Keratinocyte (primary cell): ENCODE data around the gene CD44. TPM values are rescaled to one million over a fixed set of nuclear protein-coding genes. Genes with fewer than 3 reads are reported as not detected.
A peak's percentile ranks its signal among the peaks of the same experiment; 100 is the strongest.

Experiments used
- DNase-seq: peaks from one replicate; pipeline ENCODE4 v3.0.0-alpha.2; 2011; ENCODE audit warnings: low read depth, missing footprints, low spot score
- FAIRE-seq: peaks from 2 replicates; lab custom pipeline; 2011; peaks lifted over from hg19 to GRCh38; lab: Jason Lieb, UNC
- H2AFZ ChIP-seq: 2 replicates; pipeline ENCODE4 v1.6.0; 2012; ENCODE audit warnings: low read length, control low read depth, inconsistent platforms; ENCODE audit not compliant: control insufficient read depth
- H3K27ac ChIP-seq: 2 replicates; pipeline ENCODE4 v1.5.1; 2011; ENCODE audit warnings: low read length; ENCODE audit not compliant: control insufficient read depth, insufficient read depth
- H3K27me3 ChIP-seq: 3 replicates; pipeline ENCODE4 v1.6.0; 2011; ENCODE audit warnings: low read length; ENCODE audit not compliant: control insufficient read depth, insufficient read depth; ENCODE audit errors: extremely low read depth
- H3K36me3 ChIP-seq, 2 experiments: 2 replicates in 1 of 2; 3 replicates in 1 of 2; pipeline ENCODE4 v1.5.1; 2011; ENCODE audit warnings: low read length in 2 of 2, mild to moderate bottlenecking in 1 of 2; ENCODE audit not compliant: control insufficient read depth in 2 of 2, insufficient read depth in 2 of 2; ENCODE audit errors: extremely low read depth in 1 of 2
- H3K4me1 ChIP-seq: 3 replicates; pipeline ENCODE4 v1.5.1; 2011; ENCODE audit warnings: low read length; ENCODE audit not compliant: control insufficient read depth, insufficient read depth; ENCODE audit errors: extremely low read depth
- H3K4me2 ChIP-seq: 3 replicates; pipeline ENCODE4 v1.6.0; 2011; ENCODE audit warnings: low read depth, low read length; ENCODE audit not compliant: control insufficient read depth, insufficient read depth; ENCODE audit errors: extremely low read depth
- H3K4me3 ChIP-seq, 3 experiments: fragments of 200-600 bp in 1 of 3; sonication (generic) in 1 of 3; 2 replicates in 2 of 3; 3 replicates in 1 of 3; pipeline ENCODE4 v1.5.1; 2011 to 2016; ENCODE audit warnings: low read length in 3 of 3, mild to moderate bottlenecking in 3 of 3, control low read depth in 2 of 3, inconsistent platforms in 1 of 3, low read depth in 1 of 3, mixed read lengths in 1 of 3, mixed run types in 1 of 3, moderate library complexity in 1 of 3; ENCODE audit not compliant: control insufficient read depth in 2 of 3, insufficient read depth in 2 of 3; ENCODE audit errors: extremely low read depth in 1 of 3
- H3K79me2 ChIP-seq: 2 replicates; pipeline ENCODE4 v1.6.0; 2012; ENCODE audit warnings: low read length; ENCODE audit not compliant: control insufficient read depth, insufficient read depth
- H3K9ac ChIP-seq: 3 replicates; pipeline ENCODE4 v1.6.0; 2011; ENCODE audit warnings: low read length; ENCODE audit not compliant: control insufficient read depth, insufficient read depth; ENCODE audit errors: extremely low read depth
- H3K9me1 ChIP-seq: 3 replicates; pipeline ENCODE4 v1.6.0; 2011; ENCODE audit warnings: low read length; ENCODE audit not compliant: control insufficient read depth, insufficient read depth; ENCODE audit errors: extremely low read depth
- H3K9me3 ChIP-seq: 2 replicates; pipeline ENCODE4 v1.5.1; 2012; ENCODE audit warnings: low read depth, low read length; ENCODE audit not compliant: control insufficient read depth
- H4K20me1 ChIP-seq: 3 replicates; pipeline ENCODE4 v1.6.0; 2011; ENCODE audit warnings: low read length; ENCODE audit not compliant: control insufficient read depth, insufficient read depth; ENCODE audit errors: extremely low read depth
- CTCF ChIP-seq, 3 experiments: IDR thresholded peaks in 1 of 3; conservative IDR thresholded peaks in 1 of 3; optimal IDR thresholded peaks in 1 of 3; 2 replicates in 2 of 3; 3 replicates in 1 of 3; pipeline versions ENCODE3 to v1.5.1; 2011; ENCODE audit warnings: low read length in 3 of 3, mild to moderate bottlenecking in 3 of 3, moderate library complexity in 2 of 3, control low read depth in 1 of 3, inconsistent platforms in 1 of 3; ENCODE audit not compliant: insufficient read depth in 2 of 3; ENCODE audit errors: extremely low read depth in 1 of 3
- EZH2 ChIP-seq: IDR thresholded peaks from one replicate; pipeline ENCODE4 v1.6.1; 2012; ENCODE audit warnings: inconsistent platforms, mild to moderate bottlenecking, low read length, moderate library complexity
- dilution Hi-C: fragments of 300-500 bp; cut with MboI; formaldehyde crosslinking; loops from one replicate; pipeline ENCODE4 v1.7.0; 2020; ENCODE audit warnings: low sequenced_read_pairs; ENCODE audit not compliant: extremely low pct_ligation_motif_present
- polyA plus RNA-seq, 5 experiments: library from polyadenylated mRNA; depleted of rRNA in 3 of 5; stranded (reverse) in 3 of 5; stranded (forward) in 1 of 5; unstranded in 1 of 5; fragments of >200 nt; gene quantifications; 1 replicate in 1 of 5; 2 replicates in 3 of 5; 3 replicates in 1 of 5; pipeline versions ENCODE4 v1.2.1 to v1.2.3, GENCODE V29; 2011 to 2012; ENCODE audit warnings: missing spikeins in 2 of 5, low read depth in 1 of 5, low replicate concordance in 1 of 5

CD44 gene
- polyA plus RNA-seq, 1 donor (not counting 4 experiments of a cell fraction or from before 2014, with no cell fraction given) = 2,038 TPM

- no peak overlapping the region for H3K9ac ChIP-seq
- no peak for TF ChIP-seq CTCF (optimal IDR thresholded peaks at IDR 0.05 in 1 of 3, IDR thresholded peaks at IDR 0.05 in 1 of 3, conservative IDR thresholded peaks at IDR 0.05 in 1 of 3; ENCODE audit: extremely low read depth in 1 of 3, insufficient read depth in 2 of 3, low read length in 3 of 3)
- TF ChIP-seq EZH2 = no peak
- H3K79me2 ChIP-seq = no peaks in the 10 kb centered on the region
- no peak for DNase-seq
- dilution Hi-C loops = no loop called here
- no peaks in the 10 kb centered on the region for H3K9me3 ChIP-seq
- no peaks in the 10 kb centered on the region for H3K36me3 ChIP-seq
- no peak overlapping the region for H3K4me3 ChIP-seq
- no peak overlapping the region for H3K27ac ChIP-seq
- H2AFZ ChIP-seq = no peak overlapping the region
- no peaks in the 10 kb centered on the region for H3K9me1 ChIP-seq
- no peak for FAIRE-seq
- H3K4me1 ChIP-seq = no peaks in the 10 kb centered on the region
- peaks cover 5% of the 10 kb centered on the region for H3K27me3 ChIP-seq
- no peaks in the 10 kb centered on the region for H4K20me1 ChIP-seq
- H3K4me2 ChIP-seq = no peak overlapping the region
Measured at GRCh38 chr11:35260342-35260985, 121.5 kb downstream of the CD44 start.

GRCh38 chr11:35261197-35261596 lies 122.2 kb downstream of the CD44 start:
- Histone ChIP-seq H3K9ac (no peak overlapping the region), H3K27ac (no peak overlapping the region)
- FAIRE-seq = no peak

More at GRCh38 chr11:35261197-35261596, 122.2 kb downstream of the CD44 start:
- Histone ChIP-seq H3K4me1 (no peaks in the 10 kb centered on the region), H3K4me3 (no peak overlapping the region), H3K9me1 (no peaks in the 10 kb centered on the region), H3K36me3 (no peaks in the 10 kb centered on the region), H2AFZ (no peak overlapping the region), H3K27me3 (peaks cover 5% of the 10 kb centered on the region), H3K79me2 (no peaks in the 10 kb centered on the region), H3K4me2 (no peak overlapping the region), H4K20me1 (no peaks in the 10 kb centered on the region), H3K9me3 (no peaks in the 10 kb centered on the region)
- no peak for DNase-seq
- dilution Hi-C loops = no loop called here
- no peak for TF ChIP-seq EZH2
- TF ChIP-seq CTCF (optimal IDR thresholded peaks at IDR 0.05 in 1 of 3, IDR thresholded peaks at IDR 0.05 in 1 of 3, conservative IDR thresholded peaks at IDR 0.05 in 1 of 3; ENCODE audit: extremely low read depth in 1 of 3, insufficient read depth in 2 of 3, low read length in 3 of 3) = peak in 1 of 3 experiments; percentile 6
